ENCODE data around the gene TSPAN14.
"Not testable (repeated sequence)": the region's sequence is repeated elsewhere in the genome, so short reads cannot be mapped to it uniquely, and the experiment has no call there.

Gene TSPAN14

DNA sequence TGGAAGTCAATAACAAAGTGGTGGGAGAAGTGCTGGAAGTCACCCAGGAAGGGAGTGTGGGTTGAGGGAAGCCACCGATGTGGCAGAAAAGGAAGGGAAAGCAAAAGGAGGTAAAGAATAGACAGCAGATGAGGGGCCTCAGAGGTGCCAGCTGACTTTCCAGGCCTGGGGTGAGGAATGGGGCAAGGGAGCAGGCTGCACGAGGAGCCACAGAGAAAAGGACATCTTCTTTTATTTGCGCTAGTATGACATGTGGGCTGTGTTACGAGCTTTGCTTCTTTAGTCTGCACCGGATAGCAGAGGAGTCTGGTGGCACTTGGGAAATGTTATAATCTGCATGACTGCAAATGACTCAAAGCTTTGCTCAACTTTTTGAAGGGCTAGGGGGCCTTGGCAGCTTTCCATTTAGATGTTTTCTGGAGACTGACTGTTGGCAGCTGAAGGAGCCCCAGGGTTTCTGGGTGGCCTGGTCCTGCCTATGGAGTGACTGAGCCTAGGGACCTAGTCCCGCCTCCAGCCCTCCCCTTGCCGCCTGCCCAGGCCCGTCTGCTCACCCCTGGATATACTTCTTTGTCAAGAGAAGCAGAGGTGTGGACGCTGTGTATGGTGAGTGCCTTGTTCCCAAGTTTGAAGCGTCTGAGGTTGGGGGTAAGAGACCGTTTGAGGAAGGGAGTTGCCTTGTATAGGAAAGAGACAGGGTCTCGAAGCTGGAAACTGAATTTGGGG is 40.7 kb upstream of the TSPAN14 start:
- TF ChIP-seq GATA1 (IDR thresholded peaks at IDR 0.05; ENCODE audit: low read depth, low read length) (no peak), POLR2A (IDR thresholded peaks at IDR 0.05; ENCODE audit: low read length) (no peak)
- peak; percentile 25 to 31 for DNase-seq

DNA sequence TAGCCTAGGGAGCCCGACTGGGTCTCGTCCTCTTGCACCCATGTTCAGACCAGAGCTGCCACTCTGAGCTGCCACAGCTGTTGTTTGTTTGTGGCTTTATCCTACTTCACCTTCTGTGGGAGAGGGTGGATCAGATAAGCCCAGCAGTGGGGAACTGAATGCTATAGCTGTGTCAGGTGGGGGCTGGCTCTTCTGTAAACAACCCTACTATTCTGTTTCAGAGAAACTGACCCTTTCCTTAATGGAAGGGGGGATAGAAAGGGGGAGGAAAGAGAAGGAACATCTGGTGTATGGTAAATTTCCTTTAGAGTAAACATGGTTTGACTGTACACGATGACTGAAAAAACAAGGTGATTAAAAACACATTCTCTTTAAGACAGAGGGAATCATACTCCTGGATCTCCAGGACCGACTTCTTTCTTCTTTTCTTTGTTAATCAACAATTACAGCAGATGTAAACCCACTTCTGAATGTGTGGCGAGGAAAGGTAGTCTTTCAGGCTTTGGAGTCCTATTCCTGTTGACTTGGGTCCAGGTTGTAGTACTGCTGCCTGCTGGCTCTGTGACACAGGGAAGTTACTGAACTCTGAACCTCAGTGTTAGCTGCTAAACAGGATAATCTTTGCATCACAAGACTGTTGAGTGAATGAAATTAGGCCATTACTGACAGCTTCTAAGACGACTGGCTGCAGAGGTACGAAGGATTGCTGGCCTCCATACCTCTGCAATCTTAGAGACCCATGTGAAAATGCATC is 39.8 kb upstream of the TSPAN14 start:
- TF ChIP-seq GATA1 (IDR thresholded peaks at IDR 0.05; ENCODE audit: low read depth, low read length), result no peak
- TF ChIP-seq POLR2A (IDR thresholded peaks at IDR 0.05; ENCODE audit: low read length), result no peak
- peak; percentile 52 to 74 for DNase-seq

DNA sequence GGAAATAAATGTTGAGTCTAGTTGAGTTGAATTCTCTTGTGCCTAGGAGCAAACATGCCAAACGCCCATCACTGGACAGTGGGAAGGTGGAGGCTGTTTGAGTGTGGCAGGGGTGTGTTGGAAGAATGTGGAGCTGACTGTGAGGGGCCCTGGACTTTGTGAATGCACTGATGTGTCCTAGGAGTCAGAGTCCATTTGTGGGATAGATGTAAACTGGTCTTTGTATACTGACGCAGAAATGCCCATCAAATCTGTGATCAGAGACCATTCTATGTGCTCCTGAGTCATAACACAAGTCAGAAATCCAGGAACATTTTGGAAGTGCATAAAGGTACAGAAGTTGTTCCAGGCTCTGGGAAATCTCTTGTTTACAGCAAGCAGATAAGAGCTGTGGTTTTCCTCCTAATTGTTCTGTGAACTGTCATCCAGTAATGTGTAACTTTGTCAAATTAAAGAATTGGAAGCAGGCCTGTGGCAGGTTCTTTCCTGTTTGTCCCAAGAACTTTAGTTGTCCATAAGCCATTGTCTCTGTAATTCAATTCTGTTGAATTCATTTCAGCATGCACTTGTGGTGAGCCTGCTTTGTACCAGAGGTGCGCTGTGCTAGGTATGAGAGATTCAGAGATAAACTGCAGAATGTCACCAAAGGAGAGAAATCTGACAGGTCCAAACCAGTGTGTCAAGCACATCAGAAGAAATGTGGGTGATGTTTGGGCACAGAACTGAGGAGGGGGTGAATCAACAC is 38.2 kb upstream of the TSPAN14 start:
- DNase-seq, result no peak
- no peak for TF ChIP-seq GATA1 (IDR thresholded peaks at IDR 0.05; ENCODE audit: low read depth, low read length)
- no peak for TF ChIP-seq POLR2A (IDR thresholded peaks at IDR 0.05; ENCODE audit: low read length)

DNA sequence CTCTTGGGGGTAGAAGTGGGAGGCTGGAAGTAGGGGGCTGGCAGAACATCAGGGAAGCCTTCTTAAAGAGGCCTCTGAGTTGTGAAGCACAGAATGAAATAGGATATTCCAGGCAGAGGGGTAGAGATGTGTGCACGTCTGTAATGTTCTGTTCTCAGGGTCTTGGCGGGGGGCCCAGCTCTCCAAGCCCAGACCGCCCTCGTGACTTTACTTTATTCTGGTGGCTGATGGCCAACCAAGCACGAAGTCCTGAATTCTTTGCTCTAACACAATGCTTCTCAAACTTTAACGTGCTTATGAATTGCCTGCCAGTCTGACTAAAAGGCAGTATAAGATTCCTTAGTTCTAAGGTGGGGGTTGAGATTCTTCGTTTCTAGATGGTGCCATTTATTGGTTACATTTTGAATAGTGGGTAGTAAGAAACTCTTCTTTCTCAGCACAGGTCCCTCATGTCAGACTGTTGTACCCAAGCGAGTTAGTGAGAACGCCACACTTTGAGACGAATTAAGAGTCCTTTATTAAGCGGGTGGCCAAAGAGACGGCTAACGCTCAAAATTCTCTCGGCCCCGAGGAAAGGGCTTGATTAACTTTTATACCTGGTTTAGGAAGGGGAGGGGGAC is 37.5 kb upstream of the TSPAN14 start:
- no peak for DNase-seq
- no peak for TF ChIP-seq POLR2A (IDR thresholded peaks at IDR 0.05; ENCODE audit: low read length)
- no peak for TF ChIP-seq GATA1 (IDR thresholded peaks at IDR 0.05; ENCODE audit: low read depth, low read length)

DNA sequence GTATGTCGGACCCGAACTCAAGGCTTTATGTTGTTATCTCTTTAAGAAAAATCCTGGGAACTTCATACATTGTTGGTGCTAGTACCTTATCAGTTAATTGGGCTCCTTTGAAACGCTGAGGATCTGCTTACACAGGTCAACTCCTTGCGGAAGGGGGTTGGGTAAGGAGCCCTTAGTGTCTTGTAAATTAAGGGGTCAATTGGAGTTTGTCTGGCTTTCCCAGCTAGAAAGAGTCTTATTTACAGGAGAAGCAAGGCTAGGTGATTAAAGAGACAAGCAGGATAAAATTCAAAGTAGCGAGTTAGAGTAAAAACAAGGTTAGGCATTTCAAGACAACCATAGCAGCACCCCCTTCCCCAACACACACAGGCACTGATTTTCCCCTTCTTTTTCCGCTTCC is 36.9 kb upstream of the TSPAN14 start:
- DNase-seq, result not testable (repeated sequence)

DNA sequence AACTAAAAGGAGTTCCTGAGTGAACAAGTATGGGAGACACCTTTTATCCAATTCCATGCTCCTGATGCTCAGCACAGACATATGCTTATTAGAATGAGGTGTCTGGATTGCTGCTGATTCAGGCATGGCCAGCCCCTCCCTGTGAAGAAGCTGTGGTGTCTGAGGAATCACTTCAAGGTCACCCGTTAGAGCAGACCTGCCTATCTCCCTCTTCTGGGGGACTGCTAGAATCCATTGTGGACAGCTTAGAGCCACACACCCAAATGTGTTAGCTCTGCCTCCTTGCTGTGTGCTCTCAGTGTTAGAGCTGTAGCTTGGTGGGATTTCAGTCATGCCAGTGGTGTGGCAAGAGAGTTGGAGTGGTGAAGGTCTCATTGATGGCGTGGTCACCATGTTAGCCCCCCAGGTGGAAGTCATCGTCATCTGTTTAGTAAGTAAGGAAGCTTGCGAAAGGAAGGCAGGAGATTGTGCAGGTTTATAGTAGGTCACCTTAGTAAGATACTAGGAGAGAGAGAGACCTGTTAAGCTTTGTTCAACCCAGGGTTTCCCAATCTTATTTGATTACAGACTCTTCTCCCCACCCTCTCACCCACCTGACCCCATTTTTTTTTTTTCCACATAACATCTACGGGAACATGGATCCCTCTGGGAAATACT is 32.9 kb upstream of the TSPAN14 start:
- TF ChIP-seq GATA1 (IDR thresholded peaks at IDR 0.05; ENCODE audit: low read depth, low read length), result no peak
- no peak for TF ChIP-seq POLR2A (IDR thresholded peaks at IDR 0.05; ENCODE audit: low read length)
- no peak for DNase-seq

DNA sequence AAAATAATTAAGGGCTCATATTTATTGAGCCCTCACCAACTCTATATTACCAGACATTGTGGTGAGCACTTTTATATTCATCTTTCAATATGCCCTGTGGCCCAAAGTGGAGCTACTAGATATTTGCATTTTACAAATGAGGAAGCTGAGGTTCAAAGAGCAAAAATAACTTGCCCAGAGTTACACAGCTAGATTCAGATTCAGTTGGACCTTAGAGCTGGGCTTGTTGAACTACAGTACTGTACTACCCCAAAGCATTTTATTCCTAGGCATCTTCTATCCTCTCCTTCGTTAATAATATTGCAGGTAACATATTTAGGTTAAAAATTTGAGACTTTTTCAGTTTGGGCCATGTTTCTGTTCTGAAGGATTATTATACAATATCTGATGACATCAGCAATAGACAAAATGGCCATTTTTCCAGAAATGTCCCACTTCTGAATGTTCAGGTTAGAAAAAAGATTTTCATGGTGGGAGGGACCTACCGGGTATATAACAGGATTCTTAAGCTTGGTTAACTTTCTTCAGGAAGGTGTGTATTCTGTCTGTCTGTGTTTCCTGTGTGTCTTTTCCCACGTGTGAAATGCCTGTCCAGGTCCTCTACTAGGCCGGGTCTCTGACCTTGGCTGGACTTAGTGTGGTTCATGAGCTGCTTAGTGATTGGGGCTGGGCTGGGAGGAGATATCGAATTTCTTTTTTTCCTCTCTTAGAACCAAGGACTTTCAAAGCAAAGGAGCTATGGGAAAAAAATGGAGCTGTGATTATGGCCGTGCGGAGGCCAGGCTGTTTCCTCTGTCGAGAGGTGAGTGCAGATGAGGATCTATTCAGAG is 32.2 kb upstream of the TSPAN14 start:
- no peak for DNase-seq
- TF ChIP-seq POLR2A (IDR thresholded peaks at IDR 0.05; ENCODE audit: low read length), result no peak
- TF ChIP-seq GATA1 (IDR thresholded peaks at IDR 0.05; ENCODE audit: low read depth, low read length), result no peak

DNA sequence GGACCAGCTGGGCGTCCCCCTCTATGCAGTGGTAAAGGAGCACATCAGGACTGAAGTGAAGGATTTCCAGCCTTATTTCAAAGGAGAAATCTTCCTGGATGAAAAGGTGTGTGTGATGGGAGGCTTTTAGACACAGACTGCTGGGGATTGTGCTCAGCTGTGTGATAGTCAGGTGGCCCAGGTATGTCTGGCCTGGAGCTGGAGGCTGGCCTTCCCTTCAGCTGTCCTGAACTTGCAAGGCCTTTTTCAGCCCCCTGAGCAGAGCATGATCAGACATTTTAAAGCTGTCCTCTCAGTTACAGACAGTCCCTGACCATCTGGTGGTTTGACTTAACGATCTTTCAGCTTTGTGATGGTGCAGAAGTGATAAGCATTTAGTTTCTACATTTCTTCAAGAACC is 28.2 kb upstream of the TSPAN14 start:
- DNase-seq, result no peak
- no peak for TF ChIP-seq GATA1 (IDR thresholded peaks at IDR 0.05; ENCODE audit: low read depth, low read length)
- no peak for TF ChIP-seq POLR2A (IDR thresholded peaks at IDR 0.05; ENCODE audit: low read length)

DNA sequence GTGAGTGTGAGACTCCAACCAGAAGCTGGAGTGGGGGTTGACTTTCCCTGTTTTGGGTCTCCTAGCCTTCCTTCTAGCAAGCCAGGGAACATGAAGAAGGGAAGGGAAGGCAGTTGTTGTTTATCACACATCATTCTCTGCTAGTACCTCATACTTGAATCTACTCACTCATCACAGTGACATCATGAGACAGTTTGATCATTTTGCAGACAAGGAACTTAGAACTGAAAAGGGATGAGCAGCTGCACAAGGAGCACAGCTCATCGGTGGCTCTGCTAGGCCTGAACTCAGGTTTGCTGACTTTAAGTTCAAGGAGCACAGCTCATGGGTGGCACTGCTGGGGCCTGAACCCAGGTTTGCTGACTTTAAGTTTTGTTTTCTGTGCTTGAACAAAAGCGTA is 26.6 kb upstream of the TSPAN14 start:
- TF ChIP-seq GATA1 (IDR thresholded peaks at IDR 0.05; ENCODE audit: low read depth, low read length) (no peak), POLR2A (IDR thresholded peaks at IDR 0.05; ENCODE audit: low read length) (no peak)
- no peak for DNase-seq

DNA sequence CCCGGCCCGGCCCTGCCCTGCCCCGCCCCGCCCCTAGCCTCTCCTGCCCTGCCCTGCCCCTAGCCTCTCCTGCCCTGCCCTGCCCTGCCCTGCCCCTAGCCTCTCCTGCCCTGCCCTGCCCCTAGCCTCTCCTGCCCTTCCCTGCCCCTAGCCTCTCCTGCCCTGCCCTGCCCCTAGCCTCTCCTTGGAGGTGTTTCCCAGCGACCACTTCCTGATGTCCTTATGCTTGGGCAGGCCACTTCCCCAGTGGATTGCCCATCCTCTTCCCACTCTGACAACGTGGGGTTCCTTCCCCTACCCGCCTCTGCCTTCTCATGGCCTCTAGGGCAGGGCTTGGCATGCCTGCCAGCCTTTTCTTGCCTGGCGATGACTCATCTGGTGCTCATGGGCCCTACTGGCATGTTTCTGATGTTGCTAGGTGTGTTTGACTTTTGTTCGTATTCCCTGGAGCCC is 24.6 kb upstream of the TSPAN14 start:
- DNase-seq, result no peak
- no peak for TF ChIP-seq GATA1 (IDR thresholded peaks at IDR 0.05; ENCODE audit: low read depth, low read length)
- TF ChIP-seq POLR2A (IDR thresholded peaks at IDR 0.05; ENCODE audit: low read length), result no peak

DNA sequence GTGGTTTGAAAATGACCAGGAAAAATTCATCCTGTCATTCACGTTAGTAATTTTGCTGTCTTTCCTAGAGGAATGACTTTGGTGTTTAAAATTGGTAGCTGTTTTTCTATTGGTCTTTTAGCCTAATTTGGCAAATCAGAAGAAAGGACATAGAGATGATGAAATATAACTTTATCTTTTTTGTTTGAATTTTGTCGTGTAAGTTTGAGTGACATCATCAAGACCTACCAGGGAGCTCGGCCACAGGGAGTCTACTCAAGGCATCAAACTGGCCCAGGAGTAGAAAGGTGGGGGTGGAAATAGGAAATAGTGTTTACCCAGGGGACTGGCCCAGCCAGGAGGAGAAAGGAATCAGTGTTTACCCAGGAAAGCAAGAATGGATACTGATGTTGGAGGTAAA is 21.0 kb upstream of the TSPAN14 start:
- DNase-seq, result no peak
- TF ChIP-seq POLR2A (IDR thresholded peaks at IDR 0.05; ENCODE audit: low read length) (no peak), GATA1 (IDR thresholded peaks at IDR 0.05; ENCODE audit: low read depth, low read length) (no peak)

DNA sequence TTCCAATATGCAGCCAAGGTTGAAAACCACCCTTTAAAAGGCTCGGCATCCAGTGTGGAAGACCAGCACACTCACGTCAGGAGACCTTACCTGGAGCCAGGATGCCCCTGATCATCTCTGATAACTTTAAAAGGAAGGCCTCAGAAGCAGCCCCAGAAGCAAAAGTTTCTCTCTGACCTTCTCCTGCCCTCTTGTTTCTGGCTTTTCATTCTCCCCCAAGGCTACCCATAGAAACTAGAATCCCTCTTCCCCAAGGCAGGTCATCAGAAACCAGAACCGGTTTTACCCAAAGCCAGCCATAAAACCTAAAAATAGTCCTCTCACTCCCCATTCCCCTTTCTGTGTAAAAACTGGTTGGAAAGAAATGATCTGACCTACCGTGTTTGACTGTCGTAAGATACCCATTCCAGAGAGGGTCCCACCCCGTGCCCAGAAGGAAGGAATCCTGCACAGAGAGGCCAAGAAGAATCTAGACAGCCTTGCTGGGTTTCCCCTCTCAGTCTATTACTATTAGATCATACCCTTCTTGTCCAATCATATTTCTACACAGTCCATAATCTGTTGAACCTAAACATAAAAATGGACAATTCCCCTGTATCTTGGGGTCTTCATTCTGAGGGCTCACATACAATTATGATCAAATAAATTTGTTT is 17.5 kb upstream of the TSPAN14 start:
- no peak for TF ChIP-seq GATA1 (IDR thresholded peaks at IDR 0.05; ENCODE audit: low read depth, low read length)
- no peak for TF ChIP-seq POLR2A (IDR thresholded peaks at IDR 0.05; ENCODE audit: low read length)
- no peak for DNase-seq
